ACC112 (cell line): ENCODE data around the gene DOCK9.
"Not testable (repeated sequence)": the region's sequence is repeated elsewhere in the genome, so short reads cannot be mapped to it uniquely, and the experiment has no call there.

Experiments used
- H2AFZ ChIP-seq: fragments of 200-600 bp; sonication (generic); one replicate; pipeline ENCODE4 v1.6.0; 2017; ENCODE audit warnings: antibody characterized with exemption, low read length; ENCODE audit not compliant: unreplicated experiment
- H3K27ac ChIP-seq: fragments of 200-600 bp; sonication (generic); 2 replicates; pipeline ENCODE4 v1.5.1; 2014; ENCODE audit warnings: low read depth, mild to moderate bottlenecking, antibody characterized with exemption, low read length, moderate library complexity
- H3K27me3 ChIP-seq: fragments of 200-600 bp; sonication (generic); 2 replicates; pipeline ENCODE4 v1.6.1; 2014; ENCODE audit warnings: mild to moderate bottlenecking, antibody characterized with exemption, low read length, moderate library complexity, mixed read lengths; ENCODE audit not compliant: insufficient read depth
- H3K36me3 ChIP-seq: fragments of 200-600 bp; sonication (generic); 2 replicates; pipeline ENCODE4 v1.6.1; 2016; ENCODE audit warnings: mild to moderate bottlenecking, antibody characterized with exemption, low read length, moderate library complexity, mixed read lengths; ENCODE audit not compliant: insufficient read depth
- H3K4me1 ChIP-seq: fragments of 200-600 bp; sonication (generic); one replicate; pipeline ENCODE4 v1.6.1; 2016; ENCODE audit warnings: low read length, mixed read lengths; ENCODE audit not compliant: insufficient read depth, unreplicated experiment, control insufficient read depth
- H3K4me3 ChIP-seq: fragments of 200-600 bp; sonication (generic); 2 replicates; pipeline ENCODE4 v1.5.1; 2014; ENCODE audit warnings: mild to moderate bottlenecking, low read depth, low read length
- H3K79me2 ChIP-seq: fragments of 200-600 bp; sonication (generic); one replicate; pipeline ENCODE4 v1.6.0; 2016; ENCODE audit warnings: low read length; ENCODE audit not compliant: control insufficient read depth, unreplicated experiment, insufficient read depth

The DOCK9 gene

DNA sequence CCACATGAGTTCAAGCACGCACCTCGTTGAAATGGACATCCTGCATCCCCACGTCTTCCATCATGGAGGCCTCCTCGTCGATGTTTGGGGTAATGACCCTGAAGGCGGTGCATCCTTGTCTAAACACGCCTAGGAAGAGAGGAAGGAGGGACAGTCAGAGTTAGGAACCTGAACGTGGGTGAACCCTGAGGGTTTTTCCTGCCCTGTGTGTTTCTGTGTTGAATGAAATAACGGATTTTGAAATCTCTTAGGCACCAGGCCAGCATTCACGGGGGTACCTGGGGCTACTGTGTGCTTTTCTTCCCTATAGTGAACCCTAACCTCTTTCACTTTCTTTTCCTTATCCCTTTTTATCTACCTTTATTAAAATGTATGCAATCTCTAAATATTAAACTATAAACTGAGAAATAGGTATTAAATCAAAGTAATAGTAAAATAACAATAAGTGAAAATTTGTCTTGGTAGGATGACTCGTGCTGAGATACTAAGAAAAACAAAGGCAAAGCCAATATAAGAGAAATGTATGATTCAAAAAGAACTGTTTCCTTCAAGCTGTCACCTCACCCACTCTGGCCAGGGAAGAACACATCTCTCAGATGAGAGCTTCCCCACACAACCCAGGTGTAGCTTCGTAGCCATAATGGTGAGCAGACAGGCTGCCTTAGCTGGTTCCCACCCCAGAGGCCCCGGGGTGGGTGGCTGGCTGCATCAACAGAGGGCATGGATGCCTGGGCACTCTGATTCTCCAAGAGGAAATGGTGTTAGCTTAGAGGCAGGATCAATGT lies 153.3 kb downstream of the DOCK9 start:
- H3K27ac ChIP-seq, result no peak overlapping the region
- H3K79me2 ChIP-seq, result no peaks in the 10 kb centered on the region
- no peaks in the 10 kb centered on the region for H3K27me3 ChIP-seq
- peaks cover 31% of the 10 kb centered on the region for H3K4me1 ChIP-seq
- H2AFZ ChIP-seq, result no peak overlapping the region
- H3K4me3 ChIP-seq, result no peak overlapping the region
- 0 out of 2 replicates have a peak, but pooled peaks cover 4% of the 10 kb centered on the region for H3K36me3 ChIP-seq

DNA sequence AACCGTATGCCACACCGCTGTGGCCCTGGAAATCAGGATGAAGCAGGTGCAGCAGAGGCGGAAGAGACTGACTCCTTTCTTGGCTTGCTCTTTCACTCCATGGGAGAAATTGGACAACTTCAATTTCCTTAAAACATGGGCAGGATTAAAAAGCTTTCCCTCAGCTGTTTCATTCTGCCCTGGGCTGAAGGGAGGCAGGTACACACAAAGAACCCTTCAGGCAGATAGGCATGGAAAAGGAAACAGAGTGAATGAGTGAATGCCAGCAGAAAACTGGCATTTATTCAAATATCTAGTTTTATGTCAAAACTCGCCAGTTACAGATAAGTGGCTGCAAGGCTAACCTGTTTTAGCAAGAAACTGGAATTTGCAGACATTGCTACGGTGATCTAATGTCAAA lies 154.4 kb downstream of the DOCK9 start:
- Histone ChIP-seq H3K79me2 (no peaks in the 10 kb centered on the region), H3K27ac (no peak overlapping the region), H3K36me3 (0 out of 2 replicates have a peak, but pooled peaks cover 4% of the 10 kb centered on the region), H3K27me3 (no peaks in the 10 kb centered on the region), H3K4me1 (peaks cover 31% of the 10 kb centered on the region), H3K4me3 (no peak overlapping the region), H2AFZ (no peak overlapping the region)

GRCh38 chr13:98822225-98822606 lies 155.6 kb downstream of the DOCK9 start:
- no peaks in the 10 kb centered on the region for H3K79me2 ChIP-seq
- peaks cover 31% of the 10 kb centered on the region for H3K4me1 ChIP-seq
- H3K27me3 ChIP-seq, result no peaks in the 10 kb centered on the region
- no peak overlapping the region for H2AFZ ChIP-seq
- H3K36me3 ChIP-seq, result 0 out of 2 replicates have a peak, but pooled peaks cover 4% of the 10 kb centered on the region
- H3K4me3 ChIP-seq, result peak overlapping the region; percentile 28; the same call in 1 of the 2 replicates
- H3K27ac ChIP-seq, result peak overlapping the region; percentile 84

GRCh38 chr13:98821372-98822224 lies 156.3 kb downstream of the DOCK9 start:
- Histone ChIP-seq H3K27ac (peak overlapping the region; percentile 84), H2AFZ (no peak overlapping the region), H3K27me3 (no peaks in the 10 kb centered on the region), H3K36me3 (0 out of 2 replicates have a peak, but pooled peaks cover 4% of the 10 kb centered on the region), H3K4me3 (peak overlapping the region; percentile 28; the same call in 1 of the 2 replicates), H3K79me2 (no peaks in the 10 kb centered on the region), H3K4me1 (peaks cover 31% of the 10 kb centered on the region)

DNA sequence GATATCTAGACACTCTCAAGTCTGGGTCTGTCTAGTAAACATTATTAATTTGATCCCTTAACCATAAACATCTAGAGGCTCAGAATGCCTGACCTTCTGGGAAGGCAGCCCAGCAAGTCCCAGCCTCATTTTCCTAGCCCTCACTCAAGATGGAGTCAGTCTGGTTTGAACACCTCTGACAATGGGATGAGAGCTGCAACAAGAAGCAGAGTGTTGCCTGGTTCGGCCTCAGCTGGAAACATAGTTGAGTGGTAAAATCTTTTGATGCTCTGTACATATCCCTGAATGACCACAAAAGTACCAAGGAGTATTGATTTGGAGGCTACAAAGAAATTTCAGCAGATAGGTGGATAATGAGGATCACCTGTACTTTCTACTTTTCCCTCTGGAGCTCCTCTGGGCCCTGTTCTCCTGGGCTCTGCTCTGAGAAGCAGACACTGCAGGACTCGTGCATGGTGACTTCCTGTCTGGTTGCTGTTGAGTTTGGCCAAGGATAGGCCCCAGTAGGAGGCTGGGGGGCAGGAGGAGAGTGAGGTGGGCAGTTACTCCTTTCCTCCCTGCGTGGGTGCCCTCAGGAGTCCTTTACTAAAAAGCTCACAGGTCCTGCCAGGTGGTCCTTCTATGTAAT lies 157.0 kb downstream of the DOCK9 start:
- 0 out of 2 replicates have a peak, but pooled peaks cover 4% of the 10 kb centered on the region for H3K36me3 ChIP-seq
- H3K4me1 ChIP-seq, result peaks cover 31% of the 10 kb centered on the region
- no peaks in the 10 kb centered on the region for H3K27me3 ChIP-seq
- no peak overlapping the region for H2AFZ ChIP-seq
- no peak overlapping the region for H3K4me3 ChIP-seq
- peak overlapping the region; percentile 84 for H3K27ac ChIP-seq
- no peaks in the 10 kb centered on the region for H3K79me2 ChIP-seq

- Histone ChIP-seq H3K36me3 (0 out of 2 replicates have a peak, but pooled peaks cover 4% of the 10 kb centered on the region), H3K4me3 (no peak overlapping the region), H3K27me3 (no peaks in the 10 kb centered on the region), H3K79me2 (no peaks in the 10 kb centered on the region), H3K4me1 (peaks cover 31% of the 10 kb centered on the region), H2AFZ (no peak overlapping the region), H3K27ac (no peak overlapping the region)
Observed at GRCh38 chr13:98820300-98820699, 157.6 kb downstream of the DOCK9 start.

GRCh38 chr13:98819382-98820010 lies 158.4 kb downstream of the DOCK9 start:
- no peaks in the 10 kb centered on the region for H3K27me3 ChIP-seq
- H3K4me3 ChIP-seq, result no peak overlapping the region
- H3K4me1 ChIP-seq, result peaks cover 27% of the 10 kb centered on the region
- H3K27ac ChIP-seq, result no peak overlapping the region
- no peaks in the 10 kb centered on the region for H3K79me2 ChIP-seq
- H2AFZ ChIP-seq, result no peak overlapping the region
- H3K36me3 ChIP-seq, result 0 out of 2 replicates have a peak, but pooled peaks cover 4% of the 10 kb centered on the region

DNA sequence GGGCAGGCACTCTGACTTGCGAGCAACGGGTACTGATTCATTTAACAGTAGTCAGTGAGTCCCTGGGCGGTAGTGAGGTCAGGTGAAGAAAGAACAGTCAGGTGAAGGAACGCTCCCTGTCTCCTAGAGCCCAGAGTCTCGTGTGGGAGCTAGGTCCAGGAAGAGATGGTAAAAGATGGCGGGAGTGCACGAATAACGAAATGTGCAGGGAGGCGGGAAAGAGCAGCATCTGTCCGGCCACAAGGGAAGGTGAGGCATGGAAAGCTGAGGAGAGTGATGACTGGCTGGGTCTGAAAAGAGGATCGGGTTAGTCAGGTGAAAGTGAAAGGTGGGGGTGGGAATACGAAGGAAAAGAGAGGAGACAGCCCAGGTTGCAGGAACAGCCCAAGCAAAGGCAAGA lies 161.5 kb downstream of the DOCK9 start:
- Histone ChIP-seq H3K4me1 (peaks cover 13% of the 10 kb centered on the region), H3K36me3 (no peaks in the 10 kb centered on the region), H2AFZ (no peak overlapping the region), H3K27ac (no peak overlapping the region), H3K4me3 (no peak overlapping the region), H3K27me3 (no peaks in the 10 kb centered on the region), H3K79me2 (no peaks in the 10 kb centered on the region)

GRCh38 chr13:98813993-98814392 lies 163.9 kb downstream of the DOCK9 start:
- H3K4me1 ChIP-seq, result peaks cover 5% of the 10 kb centered on the region
- no peak overlapping the region for H3K27ac ChIP-seq
- no peaks in the 10 kb centered on the region for H3K36me3 ChIP-seq
- no peak overlapping the region for H2AFZ ChIP-seq
- no peak overlapping the region for H3K4me3 ChIP-seq
- H3K79me2 ChIP-seq, result no peaks in the 10 kb centered on the region
- H3K27me3 ChIP-seq, result no peaks in the 10 kb centered on the region

DNA sequence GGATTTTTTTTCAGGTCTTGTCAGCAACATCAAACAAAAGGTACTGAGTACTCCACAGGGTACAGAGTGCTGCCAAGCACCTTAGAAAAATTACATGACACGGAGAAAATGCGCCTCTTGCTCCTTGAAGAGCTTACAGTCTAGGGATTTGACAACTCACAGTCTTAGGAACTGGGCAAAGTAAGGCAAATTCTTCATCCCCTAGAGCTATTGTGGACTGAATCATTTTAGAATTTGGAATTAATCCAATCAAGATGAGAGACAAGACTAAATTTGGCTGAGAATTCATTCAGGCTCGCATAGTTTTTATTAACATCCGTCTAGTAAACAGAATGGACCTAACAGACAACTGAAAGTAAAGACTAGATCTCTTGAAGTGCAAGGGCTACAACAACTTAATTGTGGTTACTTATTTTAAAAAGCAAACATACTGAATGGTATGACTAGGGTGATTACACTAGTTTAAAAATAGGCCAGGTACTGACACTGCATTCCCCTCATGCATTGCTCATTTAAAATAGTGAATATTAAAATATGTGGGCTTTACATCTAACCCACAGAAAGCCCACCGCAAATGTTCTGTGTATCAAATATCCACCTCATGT lies 165.6 kb downstream of the DOCK9 start:
- H2AFZ ChIP-seq, H3K4me3 ChIP-seq, H3K4me1 ChIP-seq, H3K27ac ChIP-seq, H3K27me3 ChIP-seq, H3K79me2 ChIP-seq, H3K36me3 ChIP-seq: not testable (repeated sequence)
